ENCODE measurements around the gene PLEKHG7. TPM values are rescaled to one million over a fixed set of nuclear protein-coding genes. Genes with fewer than 3 reads are reported as not detected.

Gene PLEKHG7
- total RNA-seq, 1 donor from 2014 or later = 0.23 TPM

DNA sequence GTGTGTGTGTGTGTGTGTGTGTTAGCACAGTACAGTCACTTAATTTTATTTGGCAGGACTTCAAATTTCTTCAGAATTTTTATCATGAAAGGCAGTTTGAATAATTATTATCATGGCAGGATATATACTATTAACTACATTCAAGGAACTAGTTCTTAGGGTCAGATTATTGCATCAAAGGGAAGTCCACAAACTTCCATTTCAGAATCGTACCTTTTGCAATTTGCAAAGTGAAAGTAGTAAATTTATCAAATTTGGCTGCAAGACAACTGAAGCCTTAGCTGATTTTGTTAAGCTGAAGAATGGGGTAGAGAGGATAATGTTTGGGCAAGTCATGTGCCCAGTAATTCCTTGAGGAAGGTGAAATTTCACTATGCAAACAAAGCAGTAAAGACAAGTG, 68.2 kb downstream of the PLEKHG7 start:
- no peak for DNase-seq (ENCODE audit: low read depth)
- no peak overlapping the region for H3K4me3 ChIP-seq (ENCODE audit: low read depth, low read length)
- no peak for TF ChIP-seq CTCF (conservative IDR thresholded peaks at IDR 0.05; ENCODE audit: low read depth, low read length)

DNA sequence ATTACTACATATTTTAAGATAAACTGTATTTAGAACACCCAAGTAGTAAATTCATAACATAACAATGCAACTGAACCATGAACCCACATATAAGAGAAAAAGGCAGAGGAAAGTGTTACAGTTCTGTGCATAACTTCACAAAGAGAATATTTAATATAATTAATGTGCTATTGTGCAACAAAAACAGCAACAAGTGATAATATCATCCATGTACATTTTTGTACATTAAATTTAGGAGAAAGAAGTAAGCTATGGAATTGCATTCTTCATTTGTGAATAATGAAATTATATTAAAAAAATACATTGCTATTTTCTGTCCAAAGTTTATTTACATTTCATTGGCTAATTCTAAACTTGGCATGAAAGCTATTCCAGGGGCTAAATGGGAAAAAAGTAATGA, 72.6 kb downstream of the PLEKHG7 start:
- H3K4me3 ChIP-seq (ENCODE audit: low read depth, low read length) = no peak overlapping the region
- TF ChIP-seq CTCF (conservative IDR thresholded peaks at IDR 0.05; ENCODE audit: low read depth, low read length) = no peak
- DNase-seq (ENCODE audit: low read depth) = no peak

DNA sequence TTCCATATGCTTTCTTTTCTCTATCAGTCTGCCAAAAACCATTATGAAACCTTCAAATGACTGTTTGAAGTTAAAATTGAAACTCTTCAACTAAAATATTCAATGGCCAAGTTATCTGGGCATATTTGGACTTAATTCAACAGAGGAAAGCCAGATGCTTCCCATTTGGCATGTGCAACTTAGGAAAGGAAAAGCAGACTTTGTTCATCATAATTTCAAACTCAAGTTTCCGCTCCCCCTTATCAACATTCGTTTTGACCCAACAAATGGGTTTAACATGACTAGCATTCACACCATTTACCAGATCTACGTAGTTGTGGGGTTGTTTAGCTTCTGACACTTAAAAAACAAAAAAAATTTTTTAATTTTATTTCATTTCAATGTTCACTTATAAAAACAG, 75.7 kb downstream of the PLEKHG7 start:
- no peak for TF ChIP-seq CTCF (conservative IDR thresholded peaks at IDR 0.05; ENCODE audit: low read depth, low read length)
- no peak for DNase-seq (ENCODE audit: low read depth)
- no peak overlapping the region for H3K4me3 ChIP-seq (ENCODE audit: low read depth, low read length)

- no peak for TF ChIP-seq CTCF (conservative IDR thresholded peaks at IDR 0.05; ENCODE audit: low read depth, low read length)
- no peak overlapping the region for H3K4me3 ChIP-seq (ENCODE audit: low read depth, low read length)
- DNase-seq (ENCODE audit: low read depth) = no peak
Measured at GRCh38 chr12:92779902-92780301, 77.1 kb downstream of the PLEKHG7 start.

DNA sequence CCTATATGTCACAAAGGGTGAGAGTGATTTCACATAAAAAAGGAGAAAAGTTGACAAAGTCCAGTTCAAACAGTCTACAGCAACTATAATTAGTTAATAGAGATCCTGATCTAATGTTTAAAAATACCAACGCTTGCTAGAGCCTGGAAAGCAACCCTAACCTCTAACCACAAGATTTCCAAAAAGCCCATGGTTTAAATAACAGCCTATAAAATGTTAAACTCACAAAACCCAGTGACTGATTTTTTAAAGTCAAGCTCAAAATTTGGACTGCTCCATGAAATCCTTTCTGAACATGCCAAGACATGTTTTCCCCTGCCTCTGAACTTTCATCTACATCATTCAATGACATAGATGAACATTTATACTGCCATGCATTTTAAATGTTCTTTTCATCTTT, 81.6 kb downstream of the PLEKHG7 start:
- DNase-seq (ENCODE audit: low read depth) = no peak
- H3K4me3 ChIP-seq (ENCODE audit: low read depth, low read length) = no peak overlapping the region
- TF ChIP-seq CTCF (conservative IDR thresholded peaks at IDR 0.05; ENCODE audit: low read depth, low read length) = no peak

DNA sequence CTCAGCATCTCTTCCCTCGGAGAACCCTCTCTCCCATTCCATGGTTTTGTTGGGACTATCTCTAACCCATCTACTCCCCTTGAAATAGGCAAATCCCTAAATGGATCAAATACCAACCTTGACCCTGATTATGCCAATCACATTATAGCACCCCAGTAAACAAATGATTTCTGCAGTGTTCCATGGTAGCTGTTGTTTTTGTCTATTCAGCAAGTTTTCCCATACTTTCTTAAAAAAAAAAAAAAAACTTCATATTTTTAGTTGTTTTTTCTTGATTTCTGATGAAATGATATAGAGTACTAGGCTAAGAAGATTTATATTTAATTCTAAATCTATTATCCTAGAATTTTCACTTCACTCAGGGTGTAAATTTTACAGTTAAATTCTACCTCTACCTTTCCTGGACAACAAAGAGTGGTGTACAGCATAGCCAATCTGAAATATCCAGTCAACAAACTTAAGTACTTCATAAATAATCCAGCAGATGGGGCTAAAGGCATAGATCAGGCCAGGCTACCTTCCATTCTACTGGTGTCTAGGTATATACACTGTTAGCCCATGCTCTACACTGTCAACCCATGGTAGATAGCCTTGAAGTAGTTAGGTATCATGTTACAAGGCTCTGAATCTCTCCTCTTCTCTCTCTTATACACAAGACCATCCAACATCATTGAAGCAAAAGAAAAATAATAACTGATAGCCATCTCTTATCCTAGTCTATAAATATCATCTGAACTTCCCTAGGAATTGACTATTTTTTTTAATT, 82.2 kb downstream of the PLEKHG7 start:
- peak; percentile 46 for DNase-seq (ENCODE audit: low read depth)
- no peak overlapping the region for H3K4me3 ChIP-seq (ENCODE audit: low read depth, low read length)
- peak; percentile 68 for TF ChIP-seq CTCF (conservative IDR thresholded peaks at IDR 0.05; ENCODE audit: low read depth, low read length)

DNA sequence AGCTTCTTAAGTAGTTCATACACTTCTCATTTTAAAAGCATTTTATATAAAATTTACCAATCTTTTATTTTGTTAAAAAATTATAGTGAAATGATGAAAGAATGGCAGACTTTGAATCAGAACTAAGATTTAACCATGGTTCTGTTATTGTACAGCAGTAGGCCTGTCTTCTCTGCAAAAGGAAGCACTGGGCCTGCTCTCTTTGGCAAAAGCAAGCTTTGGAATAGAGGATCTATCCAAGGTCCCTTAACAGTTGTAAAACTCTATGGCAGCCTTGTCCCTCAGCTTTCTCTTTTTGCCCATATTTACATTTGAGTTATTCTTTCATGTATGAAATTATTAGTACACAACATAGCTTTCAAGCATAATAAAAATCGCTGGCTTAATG, 82.8 kb downstream of the PLEKHG7 start:
- no peak for DNase-seq (ENCODE audit: low read depth)
- no peak for TF ChIP-seq CTCF (conservative IDR thresholded peaks at IDR 0.05; ENCODE audit: low read depth, low read length)
- no peak overlapping the region for H3K4me3 ChIP-seq (ENCODE audit: low read depth, low read length)
